ENCODE results near the gene PLEKHG3.
A peak's percentile ranks its signal among the peaks of the same experiment; 100 is the strongest.

The PLEKHG3 gene

GRCh38 chr14:64708148-64709004, 4.2 kb downstream of the PLEKHG3 start:
- DNase-seq: no peak

- no peak for DNase-seq
These were observed 4.9 kb downstream of the PLEKHG3 start for GRCh38 chr14:64709126-64709525.

- DNase-seq: no peak
These were observed 6.8 kb downstream of the PLEKHG3 start for GRCh38 chr14:64711039-64711438.

- DNase-seq: no peak
These were observed 9.5 kb downstream of the PLEKHG3 start for GRCh38 chr14:64713677-64714076.

GRCh38 chr14:64714432-64715025, 10.3 kb downstream of the PLEKHG3 start:
- no peak for DNase-seq

GRCh38 chr14:64715146-64715627, 11.0 kb downstream of the PLEKHG3 start:
- no peak for DNase-seq

- DNase-seq: no peak
These were observed 11.6 kb downstream of the PLEKHG3 start for GRCh38 chr14:64715628-64716412.

GRCh38 chr14:64717870-64718269, 13.6 kb downstream of the PLEKHG3 start:
- no peak for DNase-seq

- no peak for DNase-seq
These were observed 14.5 kb downstream of the PLEKHG3 start for GRCh38 chr14:64718762-64719161.

GRCh38 chr14:64719601-64720000, 15.4 kb downstream of the PLEKHG3 start:
- no peak for DNase-seq

GRCh38 chr14:64720131-64720576, 15.9 kb downstream of the PLEKHG3 start:
- peak; percentile 42 for DNase-seq

- no peak for DNase-seq
These were observed 17.2 kb downstream of the PLEKHG3 start for GRCh38 chr14:64721391-64721791.

- no peak for DNase-seq
These were observed 17.7 kb downstream of the PLEKHG3 start for GRCh38 chr14:64721899-64722298.

- no peak for DNase-seq
These were observed 18.7 kb downstream of the PLEKHG3 start for GRCh38 chr14:64722842-64723447.

GRCh38 chr14:64723691-64724577, 19.7 kb downstream of the PLEKHG3 start:
- DNase-seq: no peak

- DNase-seq: no peak
These were observed 20.3 kb downstream of the PLEKHG3 start for GRCh38 chr14:64724578-64724930.

- DNase-seq: no peak
These were observed 21.1 kb downstream of the PLEKHG3 start for GRCh38 chr14:64725261-64725815.

- no peak for DNase-seq
These were observed 21.8 kb downstream of the PLEKHG3 start for GRCh38 chr14:64725879-64726584.

- DNase-seq: no peak
These were observed 22.3 kb downstream of the PLEKHG3 start for GRCh38 chr14:64726585-64726890.

GRCh38 chr14:64727551-64728071, 23.4 kb downstream of the PLEKHG3 start:
- DNase-seq: no peak

GRCh38 chr14:64728106-64728505, 23.9 kb downstream of the PLEKHG3 start:
- DNase-seq: no peak

Measured in SHP77 treated with DMSO at 0.1 percent for 48 hours (cell line).